DMS53 treated with DMSO at 0.1 percent for 48 hours (cell line): Measurements from ENCODE around the gene UNC5A.

ENCODE experiments used
- DNase-seq: peaks from one replicate; lab custom pipeline; 2025; ENCODE audit not compliant: unreplicated experiment; lab: John Stamatoyannopoulos, UW

The UNC5A gene

DNA sequence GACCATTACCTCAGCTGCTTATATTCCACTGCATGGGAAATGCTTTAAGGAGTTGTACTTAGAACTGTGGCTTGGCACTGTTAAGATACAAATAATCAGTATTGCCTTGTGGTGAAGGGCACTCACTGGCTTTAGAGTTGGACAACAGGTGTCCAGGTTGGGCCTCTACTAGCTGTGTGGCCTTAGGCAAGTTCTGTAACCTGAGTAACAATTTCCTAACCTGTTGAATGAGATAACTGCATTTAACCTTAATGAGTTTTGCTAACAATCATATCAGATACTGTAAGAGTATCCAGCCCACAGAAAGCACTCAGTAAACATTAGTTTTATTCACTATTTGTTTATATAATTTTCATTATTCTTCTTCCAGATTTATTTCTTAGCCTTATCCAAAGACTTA lies 106.0 kb downstream of the UNC5A start:
- DNase-seq, result no peak

DNA sequence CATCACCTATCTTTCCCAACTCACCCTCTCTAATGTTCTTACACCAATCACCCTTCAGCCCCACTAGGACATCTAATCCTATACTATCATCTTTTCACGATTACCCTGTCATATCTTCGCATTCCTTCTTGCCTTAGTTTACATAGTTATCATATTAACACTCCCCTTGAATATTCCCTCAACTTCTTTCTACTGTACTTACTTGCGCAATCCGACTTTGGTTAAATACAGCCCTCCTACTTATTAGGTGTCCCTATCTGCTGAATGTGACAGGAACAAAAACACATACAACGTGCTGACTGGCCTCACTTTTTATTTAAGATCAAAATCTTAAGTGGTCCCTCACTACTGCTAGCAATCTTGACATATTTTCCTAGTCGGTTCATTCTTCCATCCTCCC lies 108.3 kb downstream of the UNC5A start:
- DNase-seq, result no peak

DNA sequence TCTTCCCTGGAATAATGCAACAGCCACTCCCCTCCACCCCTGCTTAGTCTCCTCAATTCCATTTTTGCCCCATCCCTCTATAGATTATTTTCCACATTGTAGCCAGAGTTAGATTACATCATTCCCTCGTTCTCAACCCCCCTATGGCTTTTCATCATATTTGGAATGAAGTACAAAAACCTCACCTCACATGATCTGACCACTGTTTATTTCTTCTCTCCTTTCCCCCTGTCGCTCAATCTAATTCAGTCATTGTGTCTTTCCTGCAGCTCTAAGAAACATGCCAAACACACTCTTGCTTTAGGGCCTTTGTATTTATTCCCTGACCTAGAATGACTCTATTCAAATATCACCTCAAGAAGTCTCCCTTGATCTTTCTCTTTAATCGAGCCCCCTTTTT lies 111.4 kb downstream of the UNC5A start:
- no peak for DNase-seq

DNA sequence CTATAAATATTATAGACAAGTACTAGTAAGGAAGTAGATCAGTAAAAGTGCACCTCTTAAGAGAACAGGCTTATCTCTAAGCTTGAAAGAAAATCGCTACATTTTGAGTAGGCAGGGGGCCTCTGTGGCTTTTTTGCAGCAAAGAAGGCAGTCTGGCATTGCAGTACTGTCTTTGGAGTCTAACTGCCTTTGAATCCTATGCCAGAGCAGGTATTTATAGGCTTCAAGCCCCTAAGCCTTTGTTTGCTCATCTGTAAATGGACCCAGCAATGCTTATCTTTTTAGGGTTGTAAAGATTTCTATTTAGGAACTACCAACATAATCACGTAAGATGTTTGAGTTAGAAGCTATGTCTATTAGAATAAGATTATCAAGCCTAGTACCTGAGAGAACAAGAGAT lies 112.5 kb downstream of the UNC5A start:
- DNase-seq, result no peak

DNA sequence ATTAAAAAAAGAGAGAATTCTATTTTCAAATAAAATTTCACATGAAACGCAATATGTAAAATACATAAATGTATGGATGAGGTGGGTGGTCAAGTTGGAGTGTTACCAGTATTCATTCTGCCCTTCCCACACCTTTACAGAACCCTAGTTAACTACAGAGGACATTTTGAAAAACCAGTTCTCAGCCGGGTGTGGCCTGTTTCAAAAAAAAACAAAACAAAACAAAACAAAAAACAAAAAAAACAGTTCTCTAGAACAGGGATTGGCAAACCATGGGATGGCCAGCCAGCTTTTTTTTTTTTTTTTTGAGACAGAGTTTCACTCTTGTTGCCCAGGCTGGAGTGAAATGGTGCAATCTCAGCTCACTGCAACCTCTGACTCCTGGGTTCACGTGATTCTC lies 117.2 kb downstream of the UNC5A start:
- DNase-seq, result no peak

DNA sequence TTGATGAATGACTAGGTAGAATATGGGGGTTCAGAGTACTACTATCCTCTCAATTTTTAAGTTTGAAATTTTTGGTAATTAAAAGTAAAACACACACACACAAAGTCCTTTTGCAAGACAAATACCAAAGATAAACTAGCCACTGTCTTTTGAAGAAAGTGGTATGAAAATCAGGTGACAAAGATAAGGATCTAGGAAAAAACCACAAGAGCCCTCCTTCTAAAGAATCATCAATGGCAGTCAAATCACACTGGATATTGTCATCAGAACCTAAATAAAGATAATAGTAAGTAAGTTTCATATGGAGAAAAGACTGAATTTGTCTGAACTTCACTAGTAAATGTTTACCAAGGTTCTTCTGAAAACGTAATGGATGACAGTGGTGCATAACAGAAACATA lies 119.3 kb downstream of the UNC5A start:
- no peak for DNase-seq
